Measurements from ENCODE around the gene NOL4.

DNA sequence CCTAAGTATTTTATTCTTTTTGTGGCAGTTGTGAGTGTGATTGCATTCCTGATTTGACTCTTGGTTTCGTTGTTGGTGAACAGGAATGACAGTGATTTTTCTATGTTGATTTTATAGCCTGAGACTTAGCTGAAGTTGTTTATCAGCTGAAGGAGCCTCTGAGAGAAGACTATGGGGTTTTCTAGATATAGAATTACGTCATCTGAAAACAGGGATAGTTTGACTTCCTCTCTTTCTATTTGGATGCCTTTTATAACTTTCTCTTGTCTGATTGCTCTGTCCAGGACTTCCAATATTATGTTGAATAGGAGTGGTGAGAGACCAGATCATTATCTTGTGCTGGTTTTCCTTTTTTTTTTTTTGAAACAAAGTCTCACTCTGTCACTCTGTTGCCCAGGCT, 18.0 kb upstream of the NOL4 start:
- TF ChIP-seq, protein P1, sequence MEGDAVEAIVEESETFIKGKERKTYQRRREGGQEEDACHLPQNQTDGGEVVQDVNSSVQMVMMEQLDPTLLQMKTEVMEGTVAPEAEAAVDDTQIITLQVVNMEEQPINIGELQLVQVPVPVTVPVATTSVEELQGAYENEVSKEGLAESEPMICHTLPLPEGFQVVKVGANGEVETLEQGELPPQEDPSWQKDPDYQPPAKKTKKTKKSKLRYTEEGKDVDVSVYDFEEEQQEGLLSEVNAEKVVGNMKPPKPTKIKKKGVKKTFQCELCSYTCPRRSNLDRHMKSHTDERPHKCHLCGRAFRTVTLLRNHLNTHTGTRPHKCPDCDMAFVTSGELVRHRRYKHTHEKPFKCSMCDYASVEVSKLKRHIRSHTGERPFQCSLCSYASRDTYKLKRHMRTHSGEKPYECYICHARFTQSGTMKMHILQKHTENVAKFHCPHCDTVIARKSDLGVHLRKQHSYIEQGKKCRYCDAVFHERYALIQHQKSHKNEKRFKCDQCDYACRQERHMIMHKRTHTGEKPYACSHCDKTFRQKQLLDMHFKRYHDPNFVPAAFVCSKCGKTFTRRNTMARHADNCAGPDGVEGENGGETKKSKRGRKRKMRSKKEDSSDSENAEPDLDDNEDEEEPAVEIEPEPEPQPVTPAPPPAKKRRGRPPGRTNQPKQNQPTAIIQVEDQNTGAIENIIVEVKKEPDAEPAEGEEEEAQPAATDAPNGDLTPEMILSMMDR (IDR thresholded peaks at IDR 0.05; ENCODE audit: low read depth, low read length, poor library complexity, severe bottlenecking): no peak
- no peak for TF ChIP-seq EZH2phosphoT487 (IDR thresholded peaks at IDR 0.05; ENCODE audit: borderline replicate concordance, low read length)

Data from DOHH2 (cell line).